Neural crest cell (in vitro differentiated cells): ENCODE measurements around the gene KIF4A. TPM values are rescaled to one million over a fixed set of nuclear protein-coding genes. Genes with fewer than 3 reads are reported as not detected.

Source experiments
- DNase-seq: peaks from one replicate; pipeline ENCODE4 v3.0.0; 2021; ENCODE audit warnings: low read depth, mixed read lengths, low spot score
- H3K27ac Mint-ChIP-seq: one replicate; pipeline ENCODE4 v1.8.0; 2021; ENCODE audit warnings: mild to moderate bottlenecking, mixed read lengths; ENCODE audit not compliant: unreplicated experiment
- H3K27me3 Mint-ChIP-seq: 2 replicates; pipeline ENCODE4 v1.8.0; 2021; ENCODE audit warnings: low read depth, mild to moderate bottlenecking, mixed read lengths
- H3K36me3 Mint-ChIP-seq: 2 replicates; pipeline ENCODE4 v1.8.0; 2021; ENCODE audit warnings: low read depth, mild to moderate bottlenecking, mixed read lengths
- H3K4me1 Mint-ChIP-seq: 2 replicates; pipeline ENCODE4 v1.8.0; 2021; ENCODE audit warnings: mixed read lengths
- H3K4me3 Mint-ChIP-seq: one replicate; pipeline ENCODE4 v1.8.0; 2021; ENCODE audit warnings: mild to moderate bottlenecking, mixed read lengths
- H3K9me3 Mint-ChIP-seq: 2 replicates; pipeline ENCODE4 v1.8.0; 2021; ENCODE audit warnings: mixed read lengths
- CTCF ChIP-seq: fragments of 200-600 bp; sonication (generic); conservative IDR thresholded peaks from 2 replicates; pipeline ENCODE4 v1.5.0; 2021; ENCODE audit warnings: antibody characterized with exemption, mild to moderate bottlenecking
- total RNA-seq: library from RNA; stranded (reverse); gene quantifications from 2 replicates; pipeline ENCODE4 v1.2.1, GENCODE V29; 2021

KIF4A gene
- total RNA-seq, 1 donor from 2014 or later: 58.5 TPM

GRCh38 chrX:70405003-70405402, 115.1 kb downstream of the KIF4A start:
- H3K4me3 Mint-ChIP-seq: no peak overlapping the region
- DNase-seq: no peak
- H3K9me3 Mint-ChIP-seq: no peaks in the 10 kb centered on the region
- H3K36me3 Mint-ChIP-seq: peaks cover 18% of the 10 kb centered on the region
- H3K27ac Mint-ChIP-seq: no peak overlapping the region
- H3K4me1 Mint-ChIP-seq: no peaks in the 10 kb centered on the region
- no peaks in the 10 kb centered on the region for H3K27me3 Mint-ChIP-seq
- TF ChIP-seq CTCF: no peak

- no peaks in the 10 kb centered on the region for H3K4me1 Mint-ChIP-seq
- no peaks in the 10 kb centered on the region for H3K9me3 Mint-ChIP-seq
- peaks cover 6% of the 10 kb centered on the region for H3K36me3 Mint-ChIP-seq
- TF ChIP-seq CTCF: no peak
- no peak overlapping the region for H3K27ac Mint-ChIP-seq
- H3K27me3 Mint-ChIP-seq: no peaks in the 10 kb centered on the region
- H3K4me3 Mint-ChIP-seq: no peak overlapping the region
- DNase-seq: no peak
Measured at GRCh38 chrX:70410921-70411320, 121.0 kb downstream of the KIF4A start.

- Mint-ChIP-seq H3K36me3 (peaks cover 6% of the 10 kb centered on the region), H3K4me3 (no peak overlapping the region), H3K9me3 (no peaks in the 10 kb centered on the region), H3K4me1 (no peaks in the 10 kb centered on the region), H3K27ac (no peak overlapping the region), H3K27me3 (no peaks in the 10 kb centered on the region)
- no peak for DNase-seq
- no peak for TF ChIP-seq CTCF
Measured at GRCh38 chrX:70411475-70411874, 121.6 kb downstream of the KIF4A start.

GRCh38 chrX:70421618-70422017, 131.7 kb downstream of the KIF4A start:
- peaks cover 7% of the 10 kb centered on the region for H3K36me3 Mint-ChIP-seq
- peaks cover 35% of the 10 kb centered on the region for H3K4me1 Mint-ChIP-seq
- H3K4me3 Mint-ChIP-seq: peak overlapping the region; percentile 69
- H3K27me3 Mint-ChIP-seq: no peaks in the 10 kb centered on the region
- no peak for DNase-seq
- no peak overlapping the region for H3K27ac Mint-ChIP-seq
- H3K9me3 Mint-ChIP-seq: no peaks in the 10 kb centered on the region
- TF ChIP-seq CTCF: no peak

- Mint-ChIP-seq H3K27me3 (no peaks in the 10 kb centered on the region), H3K36me3 (peaks cover 7% of the 10 kb centered on the region), H3K4me3 (peak within 1 kb of the TSS; percentile 79), H3K9me3 (no peaks in the 10 kb centered on the region), H3K27ac (peak within 1 kb of the TSS; percentile 85), H3K4me1 (peaks cover 33% of the 10 kb centered on the region)
- TF ChIP-seq CTCF: peak; percentile 45
- peak; percentile 34 for DNase-seq
Measured at GRCh38 chrX:70422851-70423341, 133.0 kb downstream of the KIF4A start, which contains the start of gene GDPD2. Gene GDPD2 (plus strand): TSS chrX:70423314. CDS start chrX:70424985, 1,671 bp downstream.
